ENCODE results near the gene RASA3. TPM values are rescaled to one million over a fixed set of nuclear protein-coding genes. Genes with fewer than 3 reads are reported as not detected.

RASA3 gene
- total RNA-seq, 1 experiment from 2014 or later, result 0.95 TPM

DNA sequence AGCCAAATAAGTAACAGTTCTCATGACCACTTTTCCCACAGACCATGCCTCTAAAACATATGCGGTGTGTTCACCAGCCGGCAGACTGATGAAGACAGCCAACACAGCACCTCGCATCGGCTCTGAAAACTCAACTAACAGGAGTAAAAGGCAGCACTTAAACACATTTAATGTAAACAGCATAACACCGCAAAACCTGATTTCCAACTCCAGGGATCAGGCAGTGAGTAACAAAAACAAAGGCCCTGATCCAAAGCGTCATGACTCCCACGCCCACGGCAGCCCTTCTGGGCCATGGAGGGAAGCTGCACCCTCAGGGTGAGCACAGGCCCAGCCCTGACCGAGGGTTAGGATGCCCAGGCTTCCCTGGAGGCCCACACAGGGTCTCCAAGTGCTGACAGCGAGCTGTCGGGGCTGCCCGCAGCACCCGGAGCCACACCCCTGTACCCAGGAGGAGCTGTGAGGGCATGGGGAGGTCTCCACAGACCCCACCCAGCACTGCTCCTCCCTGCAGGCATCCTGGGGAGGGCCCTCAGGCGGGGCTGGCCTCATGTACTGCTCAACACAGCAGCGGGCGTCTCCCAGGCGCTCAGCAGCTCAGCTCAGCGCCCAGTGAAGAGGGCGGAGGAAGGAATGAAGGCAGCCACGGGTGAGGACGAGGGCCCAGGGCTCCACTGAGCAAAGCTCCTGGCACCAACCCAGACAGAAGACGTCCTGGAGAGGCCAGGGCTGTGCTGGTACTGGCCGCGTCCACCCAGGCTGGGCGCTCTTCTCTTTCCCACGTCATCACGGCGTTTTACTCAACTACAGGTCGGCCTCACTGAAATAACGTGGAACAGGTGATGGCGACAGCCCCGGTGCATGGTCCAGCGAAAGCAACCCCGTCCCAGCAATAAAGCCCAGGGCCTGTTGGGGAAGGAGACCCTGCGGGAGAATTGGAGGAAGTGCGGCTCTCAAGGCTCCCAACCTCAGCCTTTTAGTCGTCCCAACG, 53.7 kb downstream of the RASA3 start:
- POLR2A ChIA-PET, result no interaction called here

DNA sequence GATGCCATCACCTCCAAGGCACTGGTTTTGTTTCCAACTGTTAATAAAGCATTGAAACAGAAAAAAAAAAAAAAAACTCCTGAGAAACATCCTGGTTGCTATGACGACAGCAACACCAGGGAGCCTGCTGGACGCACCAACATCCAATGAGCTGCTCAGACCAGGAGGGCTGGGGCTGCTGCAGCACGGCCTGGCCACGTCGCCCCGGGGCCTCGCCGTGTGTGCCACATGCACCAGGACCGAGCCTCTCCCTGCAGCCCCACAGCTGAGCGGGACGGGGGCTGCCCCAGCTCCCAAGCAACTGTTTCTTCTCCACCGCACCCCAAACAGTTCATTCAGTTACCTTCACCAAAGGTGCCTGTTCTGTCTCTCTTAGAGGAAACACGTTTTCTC, 54.5 kb downstream of the RASA3 start:
- peak in 1 of 2 experiments; percentile 23 for DNase-seq
- POLR2A ChIA-PET, result no interaction called here
- no peaks in the 10 kb centered on the region for H3K36me3 ChIP-seq (ENCODE audit: control insufficient read depth, insufficient read depth, low read length)
- BruUV-seq (replicated peaks), result no TSS peak
- intact Hi-C loops (cut with micrococcal nuclease; ENCODE audit: unreplicated experiment), result no loop called here
- no peaks in the 10 kb centered on the region for H3K4me1 ChIP-seq
- H3K9me3 ChIP-seq, result no peaks in the 10 kb centered on the region
- H3K9me3 Mint-ChIP-seq (ENCODE audit: unreplicated experiment), result peaks cover 9% of the 10 kb centered on the region
- CTCF ChIA-PET, result no interaction called here
- no peaks in the 10 kb centered on the region for H3K27me3 Mint-ChIP-seq (ENCODE audit: insufficient read depth, unreplicated experiment)
- peaks cover 6% of the 10 kb centered on the region for H3K36me3 Mint-ChIP-seq (ENCODE audit: insufficient read depth, unreplicated experiment)
- H3K27me3 ChIP-seq (replicated peaks; ENCODE audit: control insufficient read depth, insufficient read depth, low read length), result no peaks in the 10 kb centered on the region
- H3K4me1 Mint-ChIP-seq (ENCODE audit: low read depth, unreplicated experiment), result no peaks in the 10 kb centered on the region
- no peak overlapping the region for H3K4me3 Mint-ChIP-seq (ENCODE audit: unreplicated experiment)
- TF ChIP-seq, protein P1, sequence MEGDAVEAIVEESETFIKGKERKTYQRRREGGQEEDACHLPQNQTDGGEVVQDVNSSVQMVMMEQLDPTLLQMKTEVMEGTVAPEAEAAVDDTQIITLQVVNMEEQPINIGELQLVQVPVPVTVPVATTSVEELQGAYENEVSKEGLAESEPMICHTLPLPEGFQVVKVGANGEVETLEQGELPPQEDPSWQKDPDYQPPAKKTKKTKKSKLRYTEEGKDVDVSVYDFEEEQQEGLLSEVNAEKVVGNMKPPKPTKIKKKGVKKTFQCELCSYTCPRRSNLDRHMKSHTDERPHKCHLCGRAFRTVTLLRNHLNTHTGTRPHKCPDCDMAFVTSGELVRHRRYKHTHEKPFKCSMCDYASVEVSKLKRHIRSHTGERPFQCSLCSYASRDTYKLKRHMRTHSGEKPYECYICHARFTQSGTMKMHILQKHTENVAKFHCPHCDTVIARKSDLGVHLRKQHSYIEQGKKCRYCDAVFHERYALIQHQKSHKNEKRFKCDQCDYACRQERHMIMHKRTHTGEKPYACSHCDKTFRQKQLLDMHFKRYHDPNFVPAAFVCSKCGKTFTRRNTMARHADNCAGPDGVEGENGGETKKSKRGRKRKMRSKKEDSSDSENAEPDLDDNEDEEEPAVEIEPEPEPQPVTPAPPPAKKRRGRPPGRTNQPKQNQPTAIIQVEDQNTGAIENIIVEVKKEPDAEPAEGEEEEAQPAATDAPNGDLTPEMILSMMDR (IDR thresholded peaks at IDR 0.05; ENCODE audit: insufficient read depth in 1 of 2, low read depth in 1 of 2, low read length in 1 of 2, severe bottlenecking in 1 of 2, unreplicated experiment in 1 of 2), result no peak
- H3K27ac Mint-ChIP-seq (ENCODE audit: unreplicated experiment), result no peak overlapping the region
- H3K4me3 ChIP-seq (ENCODE audit: low read depth, low read length), result no peak overlapping the region

More for the DNA sequence above, 53.7 kb downstream of the RASA3 start:
- Histone ChIP-seq H3K9me3 (no peaks in the 10 kb centered on the region), H3K36me3 (ENCODE audit: control insufficient read depth, insufficient read depth, low read length) (no peaks in the 10 kb centered on the region), H3K27me3 (replicated peaks; ENCODE audit: control insufficient read depth, insufficient read depth, low read length) (no peaks in the 10 kb centered on the region), H3K4me1 (no peaks in the 10 kb centered on the region), H3K4me3 (ENCODE audit: low read depth, low read length) (no peak overlapping the region)
- Mint-ChIP-seq H3K36me3 (ENCODE audit: insufficient read depth, unreplicated experiment) (peaks cover 6% of the 10 kb centered on the region), H3K27ac (ENCODE audit: unreplicated experiment) (no peak overlapping the region), H3K27me3 (ENCODE audit: insufficient read depth, unreplicated experiment) (no peaks in the 10 kb centered on the region), H3K9me3 (ENCODE audit: unreplicated experiment) (peaks cover 7% of the 10 kb centered on the region), H3K4me3 (ENCODE audit: unreplicated experiment) (no peak overlapping the region), H3K4me1 (ENCODE audit: low read depth, unreplicated experiment) (no peaks in the 10 kb centered on the region)
- no TSS peak for BruUV-seq (replicated peaks)
- TF ChIP-seq, protein P1 (IDR thresholded peaks at IDR 0.05; ENCODE audit: insufficient read depth in 1 of 2, low read depth in 1 of 2, low read length in 1 of 2, severe bottlenecking in 1 of 2, unreplicated experiment in 1 of 2), result no peak
- peak in 1 of 2 experiments; percentile 23 for DNase-seq
- intact Hi-C loops (cut with micrococcal nuclease; ENCODE audit: unreplicated experiment), result no loop called here
- CTCF ChIA-PET, result no interaction called here

DNA sequence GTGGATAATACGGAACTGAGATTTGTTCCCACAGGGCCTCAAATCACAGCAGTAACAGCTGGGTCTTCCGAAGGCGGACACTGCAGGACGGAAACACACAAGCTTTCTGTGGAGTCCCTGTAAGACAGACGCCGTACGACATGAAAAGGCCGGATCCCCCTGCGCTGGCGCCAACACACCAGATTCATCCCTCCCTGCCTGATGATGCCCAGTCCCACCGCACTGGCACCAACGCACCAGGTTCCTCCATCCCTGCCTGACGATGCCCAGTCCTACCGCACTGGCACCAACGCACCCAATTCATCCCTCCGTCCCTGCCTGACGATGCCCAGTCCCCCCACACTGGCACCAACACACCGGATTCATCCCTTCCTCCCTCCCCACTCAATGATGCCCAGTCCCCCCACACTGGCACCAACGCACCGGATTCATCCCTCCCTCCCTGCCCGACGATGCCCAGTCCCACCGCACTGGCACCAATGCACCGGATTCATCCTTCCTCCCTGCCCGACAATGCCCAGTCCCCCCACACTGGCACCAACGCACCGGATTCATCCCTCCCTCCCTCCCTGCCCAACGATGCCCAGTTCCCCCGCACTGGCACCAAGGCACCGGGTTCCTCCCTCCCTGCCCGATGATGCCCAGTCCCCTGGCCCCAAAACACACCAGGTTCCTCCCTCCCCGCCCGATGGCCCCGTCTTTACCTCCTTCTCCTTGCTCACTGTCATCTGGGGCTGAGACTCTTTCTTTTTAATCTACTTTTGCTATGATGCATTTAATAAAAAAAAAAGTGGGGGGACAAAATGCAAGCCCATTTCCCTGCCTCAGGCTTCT, 55.1 kb downstream of the RASA3 start:
- Mint-ChIP-seq H3K9me3 (ENCODE audit: unreplicated experiment) (peaks cover 9% of the 10 kb centered on the region), H3K27ac (ENCODE audit: unreplicated experiment) (no peak overlapping the region), H3K27me3 (ENCODE audit: insufficient read depth, unreplicated experiment) (no peaks in the 10 kb centered on the region), H3K4me3 (ENCODE audit: unreplicated experiment) (no peak overlapping the region), H3K4me1 (ENCODE audit: low read depth, unreplicated experiment) (no peaks in the 10 kb centered on the region), H3K36me3 (ENCODE audit: insufficient read depth, unreplicated experiment) (peaks cover 6% of the 10 kb centered on the region)
- intact Hi-C loops (cut with micrococcal nuclease; ENCODE audit: unreplicated experiment), result no loop called here
- BruUV-seq (replicated peaks), result no TSS peak
- ChIA-PET CTCF (no interaction called here), POLR2A (no interaction called here)
- H3K36me3 ChIP-seq (ENCODE audit: control insufficient read depth, insufficient read depth, low read length), result no peaks in the 10 kb centered on the region
- no peaks in the 10 kb centered on the region for H3K4me1 ChIP-seq
- no peaks in the 10 kb centered on the region for H3K27me3 ChIP-seq (replicated peaks; ENCODE audit: control insufficient read depth, insufficient read depth, low read length)
- H3K9me3 ChIP-seq, result no peaks in the 10 kb centered on the region
- no peak overlapping the region for H3K4me3 ChIP-seq (ENCODE audit: low read depth, low read length)
- peak in 1 of 2 experiments; percentile 21 for DNase-seq
- TF ChIP-seq, protein P1 (IDR thresholded peaks at IDR 0.05; ENCODE audit: insufficient read depth in 1 of 2, low read depth in 1 of 2, low read length in 1 of 2, severe bottlenecking in 1 of 2, unreplicated experiment in 1 of 2), result no peak
